IMR-90 (cell line): Measurements from ENCODE around the gene DLEU7. TPM values are rescaled to one million over a fixed set of nuclear protein-coding genes. Genes with fewer than 3 reads are reported as not detected.

Experiments
- ATAC-seq: fragments of 200-7000 bp; cut with Tn5 transposase; 2 replicates; pipeline ENCODE4 v1.9.1; 2020; ENCODE audit warnings: low read depth, mild to moderate bottlenecking, moderate library complexity
- BruUV-seq: library from RNA; stranded (reverse); fragments of 400-500 nt; replicated peaks from 2 replicates; lab custom pipeline; 2021; lab: Mats Ljungman, UMichigan
- CTCF ChIA-PET: fragments of 300-600 bp; formaldehyde crosslinking; extraction: SDS; loops from one replicate; lab custom pipeline; 2021; ENCODE audit warnings: antibody characterized with exemption; lab: Yijun Ruan, JAX
- POLR2A ChIA-PET: fragments of 300-600 bp; sonication (Branson Sonifier 250); formaldehyde crosslinking; loops from one replicate; lab custom pipeline; 2022; ENCODE audit warnings: antibody characterized with exemption; ENCODE audit not compliant: unreplicated experiment; lab: Charles Lee
- DNase-seq: peaks from one replicate; pipeline ENCODE4 v3.0.0; 2013
- H2AFZ ChIP-seq: replicated peaks from 2 replicates; pipeline ENCODE3; 2013; ENCODE audit warnings: low read length, mild to moderate bottlenecking; ENCODE audit not compliant: poor library complexity
- H2AK5ac ChIP-seq: 2 replicates; pipeline ENCODE4 v1.6.1; 2013; ENCODE audit warnings: low read depth, low read length, inconsistent platforms
- H2AK9ac ChIP-seq: replicated peaks from 2 replicates; pipeline ENCODE3; 2013; ENCODE audit warnings: mild to moderate bottlenecking, low read depth, low read length, moderate library complexity; ENCODE audit not compliant: poor library complexity
- H2BK120ac ChIP-seq: 2 replicates; pipeline ENCODE4 v1.6.1; 2013; ENCODE audit warnings: low read depth, low read length, inconsistent platforms
- H2BK15ac ChIP-seq: 3 replicates; pipeline ENCODE4 v1.6.1; 2013; ENCODE audit warnings: low read depth, low read length, inconsistent platforms
- H2BK20ac ChIP-seq: 2 replicates; pipeline ENCODE4 v1.6.1; 2013; ENCODE audit warnings: low read depth, mild to moderate bottlenecking, inconsistent platforms, low read length, moderate library complexity
- H2BK5ac ChIP-seq: 2 replicates; pipeline ENCODE4 v1.6.1; 2013; ENCODE audit warnings: mild to moderate bottlenecking, low read depth, low read length, inconsistent platforms; ENCODE audit not compliant: poor library complexity, severe bottlenecking
- H3K14ac ChIP-seq: replicated peaks from 2 replicates; pipeline ENCODE4 v1.6.1; 2013; ENCODE audit warnings: low read depth, low read length, inconsistent platforms
- H3K18ac ChIP-seq: 2 replicates; pipeline ENCODE4 v1.6.1; 2013; ENCODE audit warnings: low read depth, low read length, control low read depth
- H3K23ac ChIP-seq: 2 replicates; pipeline ENCODE4 v1.6.1; 2013; ENCODE audit warnings: low read depth, low read length, inconsistent platforms
- H3K27ac ChIP-seq: 2 replicates; pipeline ENCODE4 v1.5.1; 2013; ENCODE audit warnings: mild to moderate bottlenecking, control low read depth, low read length; ENCODE audit not compliant: insufficient read depth
- H3K27me3 ChIP-seq: 2 replicates; pipeline ENCODE4 v1.6.1; 2013; ENCODE audit warnings: low read length; ENCODE audit not compliant: control insufficient read depth, insufficient read depth
- H3K36me3 ChIP-seq: 2 replicates; pipeline ENCODE4 v1.6.1; 2013; ENCODE audit warnings: low read length, mixed read lengths; ENCODE audit not compliant: control insufficient read depth, insufficient read depth
- H3K4ac ChIP-seq: 2 replicates; pipeline ENCODE4 v1.6.1; 2013; ENCODE audit warnings: low read depth, low read length, inconsistent platforms
- H3K4me1 ChIP-seq: 2 replicates; pipeline ENCODE4 v1.6.1; 2013; ENCODE audit warnings: low read length, mixed read lengths; ENCODE audit not compliant: control insufficient read depth, insufficient read depth
- H3K4me2 ChIP-seq: 2 replicates; pipeline ENCODE4 v1.6.1; 2013; ENCODE audit warnings: low read depth, mild to moderate bottlenecking, control low read depth, low read length, moderate library complexity
- H3K4me3 ChIP-seq: 2 replicates; pipeline ENCODE4 v1.5.1; 2013; ENCODE audit warnings: low read depth, mild to moderate bottlenecking, control low read depth, low read length, moderate library complexity; ENCODE audit not compliant: insufficient read depth
- H3K56ac ChIP-seq: 2 replicates; pipeline ENCODE4 v1.6.1; 2013; ENCODE audit warnings: low read length, inconsistent platforms; ENCODE audit not compliant: insufficient read depth; ENCODE audit errors: extremely low read depth
- H3K79me1 ChIP-seq, 2 experiments: 2 replicates each; pipeline ENCODE4 v1.6.1; 2013; ENCODE audit warnings: low read length in 2 of 2, inconsistent platforms in 1 of 2, low read depth in 1 of 2
- H3K9ac ChIP-seq: 2 replicates; pipeline ENCODE4 v1.6.1; 2013; ENCODE audit warnings: low read depth, low read length, control low read depth
- H3K9me1 ChIP-seq: 2 replicates; pipeline ENCODE4 v1.6.1; 2013; ENCODE audit warnings: low read length, inconsistent platforms; ENCODE audit not compliant: insufficient read depth
- H3K9me3 ChIP-seq: 2 replicates; pipeline ENCODE4 v1.6.1; 2013; ENCODE audit warnings: low read length; ENCODE audit not compliant: control insufficient read depth, insufficient read depth
- H4K20me1 ChIP-seq: 2 replicates; pipeline ENCODE4 v1.6.1; 2013; ENCODE audit warnings: low read length, inconsistent platforms; ENCODE audit not compliant: insufficient read depth
- H4K5ac ChIP-seq: 2 replicates; pipeline ENCODE4 v1.6.1; 2013; ENCODE audit warnings: mild to moderate bottlenecking, low read depth, low read length, control low read depth
- H4K8ac ChIP-seq, 2 experiments: 2 replicates each; pipeline ENCODE4 v1.6.1; 2013; ENCODE audit warnings: low read depth in 2 of 2, low read length in 2 of 2, control low read depth in 1 of 2, inconsistent platforms in 1 of 2
- H4K91ac ChIP-seq: 2 replicates; pipeline ENCODE4 v1.6.1; 2013; ENCODE audit warnings: low read depth, low read length, inconsistent platforms; ENCODE audit not compliant: insufficient read depth
- BHLHE40 ChIP-seq: fragments of 150-350 bp; IDR thresholded peaks from 2 replicates; pipeline ENCODE4 v1.6.1; 2016; ENCODE audit warnings: mild to moderate bottlenecking, low read depth, low read length
- CEBPB ChIP-seq: IDR thresholded peaks from 2 replicates; pipeline ENCODE4 v1.6.1; 2012; ENCODE audit warnings: low read depth, low read length, improper control_type of control experiment
- CHD1 ChIP-seq: IDR thresholded peaks from 2 replicates; pipeline ENCODE4 v1.6.1; 2012; ENCODE audit warnings: low read depth, low read length, improper control_type of control experiment
- CTCF ChIP-seq: conservative IDR thresholded peaks from 2 replicates; pipeline ENCODE4 v1.5.1; 2012; ENCODE audit warnings: mild to moderate bottlenecking, low read depth, low read length, improper control_type of control experiment
- ELK1 ChIP-seq: fragments of 150-350 bp; IDR thresholded peaks from 2 replicates; pipeline ENCODE4 v1.6.1; 2016; ENCODE audit warnings: low read depth, mild to moderate bottlenecking, low read length, moderate library complexity, borderline replicate concordance
- MAFK ChIP-seq: IDR thresholded peaks from 2 replicates; pipeline ENCODE4 v1.6.1; 2012; ENCODE audit warnings: low read depth, low read length, improper control_type of control experiment
- MAZ ChIP-seq: IDR thresholded peaks from 2 replicates; pipeline ENCODE4 v1.6.1; 2012; ENCODE audit warnings: low read depth, mild to moderate bottlenecking, low read length, improper control_type of control experiment, moderate library complexity, borderline replicate concordance
- MXI1 ChIP-seq: IDR thresholded peaks from 2 replicates; pipeline ENCODE4 v1.6.1; 2012; ENCODE audit warnings: low read depth, mild to moderate bottlenecking, low read length, moderate library complexity, borderline replicate concordance
- NFE2L2 ChIP-seq: fragments of 150-350 bp; IDR thresholded peaks from 2 replicates; pipeline ENCODE4 v1.6.1; 2016; ENCODE audit warnings: low read depth, mild to moderate bottlenecking, low read length
- POLR2A ChIP-seq: IDR thresholded peaks from 2 replicates; pipeline ENCODE4 v1.6.1; 2012; ENCODE audit warnings: mild to moderate bottlenecking, low read depth, low read length
- RAD21 ChIP-seq: IDR thresholded peaks from 2 replicates; pipeline ENCODE4 v1.6.1; 2012; ENCODE audit warnings: low read length, improper control_type of control experiment
- RCOR1 ChIP-seq: IDR thresholded peaks from 2 replicates; pipeline ENCODE4 v1.6.1; 2012; ENCODE audit warnings: mild to moderate bottlenecking, low read length, improper control_type of control experiment; ENCODE audit not compliant: insufficient replicate concordance
- RFX5 ChIP-seq: IDR thresholded peaks from 2 replicates; pipeline ENCODE4 v1.8.0; 2012; ENCODE audit warnings: low read depth, mild to moderate bottlenecking, low read length, moderate library complexity
- SMC3 ChIP-seq: fragments of 150-350 bp; IDR thresholded peaks from 2 replicates; pipeline ENCODE4 v1.6.1; 2016; ENCODE audit warnings: low read depth, mild to moderate bottlenecking, antibody characterized with exemption, low read length, moderate library complexity
- USF2 ChIP-seq: fragments of 150-350 bp; IDR thresholded peaks from 2 replicates; pipeline ENCODE4 v1.6.1; 2017; ENCODE audit warnings: mild to moderate bottlenecking, antibody characterized with exemption, low read length, low read depth
- WGBS, 2 experiments: methylation state at CpG; one replicate each; pipeline versions ENCODE4 v1.1.5 to v1.1.7; 2013; ENCODE audit warnings: missing lambda C conversion rate in 2 of 2; ENCODE audit not compliant: insufficient read length in 1 of 2; ENCODE audit errors: extremely low coverage in 2 of 2; 5-methylcytosine and 5-hydroxymethylcytosine counted together
- dilution Hi-C: fragments of 300-500 bp; cut with HindIII; formaldehyde crosslinking; loops from one replicate; pipeline ENCODE4 v1.14.3; 2018; ENCODE audit warnings: low sequenced_read_pairs; ENCODE audit not compliant: unreplicated experiment
- in situ Hi-C: fragments of 300-500 bp; cut with MboI; formaldehyde crosslinking; loops from 3 replicates; pipeline ENCODE4 v1.14.3; 2019; ENCODE audit warnings: low sequenced_read_pairs, inconsistent platforms, mixed read lengths
- intact Hi-C: fragments of 100-400 bp; cut with micrococcal nuclease; formaldehyde crosslinking; loops from 2 replicates; pipeline ENCODE4 v1.10.0; 2022
- polyA plus RNA-seq, 3 experiments: library from polyadenylated mRNA; depleted of rRNA; stranded (reverse); fragments of >200 nt; gene quantifications; 2 replicates each; pipeline ENCODE4 v1.2.3, GENCODE V29; 2012; ENCODE audit warnings: low replicate concordance in 1 of 3
- total RNA-seq: library from RNA; depleted of rRNA; stranded (reverse); fragments of >200 nt; gene quantifications from 2 replicates; pipeline ENCODE4 v1.2.3, GENCODE V29; 2012

The DLEU7 gene
- total and polyA plus RNA-seq, 2 of the 4 experiments (the other 2 are of a cell fraction): not detected

GRCh38 chr13:50787316-50788195, 55.9 kb downstream of the DLEU7 start:
- no peak overlapping the region for H2BK5ac ChIP-seq
- intact Hi-C loops (no loop called here), dilution Hi-C loops (no loop called here), in situ Hi-C loops (no loop called here)
- ChIA-PET POLR2A (no interaction called here), CTCF (no interaction called here)
- no peaks in the 10 kb centered on the region for H3K79me1 ChIP-seq
- no peaks in the 10 kb centered on the region for H3K36me3 ChIP-seq
- no peak overlapping the region for H3K4me3 ChIP-seq
- no peak overlapping the region for H3K27ac ChIP-seq
- no peak overlapping the region for H3K4me2 ChIP-seq
- no peaks in the 10 kb centered on the region for H3K9me1 ChIP-seq
- no peak overlapping the region for H4K5ac ChIP-seq
- no peak overlapping the region for H2AFZ ChIP-seq
- WGBS, 2 experiments: 84% methylated on average over 5 of the region's 8 CpGs; no CpG with 5 or more reads in 1 of the 2 experiments
- H4K91ac ChIP-seq: no peak overlapping the region
- H3K4me1 ChIP-seq: no peaks in the 10 kb centered on the region
- no peak overlapping the region for H3K4ac ChIP-seq
- H3K23ac ChIP-seq: no peak overlapping the region
- no peak overlapping the region for H2BK120ac ChIP-seq
- H2BK15ac ChIP-seq: no peak overlapping the region
- no peaks in the 10 kb centered on the region for H4K20me1 ChIP-seq
- DNase-seq: no peak
- H3K14ac ChIP-seq: no peak overlapping the region
- no peak overlapping the region for H2AK5ac ChIP-seq
- H3K9me3 ChIP-seq: no peaks in the 10 kb centered on the region
- H3K18ac ChIP-seq: no peak overlapping the region
- no peak overlapping the region for H3K9ac ChIP-seq
- no peak overlapping the region for H4K8ac ChIP-seq
- no peak overlapping the region for H2BK20ac ChIP-seq
- H3K27me3 ChIP-seq: peaks cover 41% of the 10 kb centered on the region
- H2AK9ac ChIP-seq: no peak overlapping the region
- BruUV-seq: no TSS peak
- ATAC-seq: no peak
- H3K56ac ChIP-seq: no peak overlapping the region
- TF ChIP-seq CHD1 (no peak), MAFK (no peak), RAD21 (no peak), BHLHE40 (no peak), CEBPB (no peak), USF2 (no peak), NFE2L2 (no peak), ELK1 (no peak), MXI1 (no peak), RFX5 (no peak), POLR2A (no peak), MAZ (no peak), SMC3 (no peak), CTCF (no peak), RCOR1 (no peak)
